Stimulated activated CD4-positive, alpha-beta T cell treated with anti-CD3 and anti-CD28 coated beads, Interleukin-12 subunit alpha, Interleukin-12 subunit beta, amount 100 ng/mL, for 24 hours (primary cell): ENCODE data around the gene VWA2.

Experiments used
- DNase-seq, 2 experiments: peaks; one replicate each; pipeline ENCODE4 v3.0.0-alpha.2; 2020; ENCODE audit warnings: low read depth in 2 of 2

The VWA2 gene

DNA sequence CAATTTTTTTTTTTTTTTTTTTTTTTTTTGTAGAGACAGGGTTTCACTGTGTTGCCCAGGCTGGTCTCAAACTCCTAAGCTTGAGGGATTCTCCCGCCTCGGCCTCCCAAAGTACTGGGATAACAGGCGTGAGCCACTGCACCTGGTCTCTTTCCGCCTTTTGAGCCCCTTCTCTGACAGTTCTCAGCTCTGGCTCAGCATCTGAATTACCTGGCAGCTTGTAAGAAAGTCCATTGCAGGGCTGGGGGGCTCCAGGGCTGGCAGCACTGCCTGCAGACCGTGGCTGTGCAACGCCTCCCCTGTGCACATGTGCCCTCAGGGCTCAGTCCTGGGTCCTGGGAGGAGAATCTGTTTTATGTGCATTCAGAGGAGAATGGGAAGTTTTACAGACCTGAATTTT lies 37.6 kb downstream of the VWA2 start:
- no peak for DNase-seq

DNA sequence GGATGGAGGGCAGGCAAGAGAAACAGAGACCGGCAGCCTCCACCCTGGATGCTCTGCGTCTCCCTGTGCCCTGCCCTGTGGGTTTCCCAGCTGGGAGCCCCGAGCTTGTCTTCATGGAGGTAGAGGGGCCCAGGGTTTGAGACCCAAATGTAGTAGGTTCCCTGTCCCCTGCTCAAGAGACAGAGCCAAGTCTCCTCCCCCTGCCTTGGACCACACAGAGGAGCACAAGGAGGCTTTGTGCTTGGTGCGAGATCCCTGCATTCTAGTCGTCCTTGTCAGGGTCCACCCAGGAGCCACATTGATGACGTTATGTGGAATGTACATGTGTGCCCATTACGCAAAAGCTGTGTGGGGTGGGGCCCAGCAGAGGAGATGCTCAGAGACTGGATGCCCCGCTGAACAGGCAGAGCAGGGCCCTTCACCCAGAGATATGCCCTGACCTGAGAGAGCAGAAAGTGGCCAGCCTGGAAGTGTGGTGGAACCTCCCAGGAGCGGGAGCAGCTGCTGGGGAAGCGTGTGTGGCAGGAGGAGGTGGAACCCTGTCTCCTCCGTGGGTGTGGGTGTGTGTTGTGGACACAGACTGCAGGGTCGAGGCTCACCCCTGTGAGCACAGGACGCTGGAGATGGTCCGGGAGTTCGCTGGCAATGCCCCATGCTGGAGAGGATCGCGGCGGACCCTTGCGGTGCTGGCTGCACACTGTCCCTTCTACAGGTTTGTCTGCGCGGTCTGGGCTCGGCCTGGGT lies 39.3 kb downstream of the VWA2 start:
- DNase-seq: no peak

DNA sequence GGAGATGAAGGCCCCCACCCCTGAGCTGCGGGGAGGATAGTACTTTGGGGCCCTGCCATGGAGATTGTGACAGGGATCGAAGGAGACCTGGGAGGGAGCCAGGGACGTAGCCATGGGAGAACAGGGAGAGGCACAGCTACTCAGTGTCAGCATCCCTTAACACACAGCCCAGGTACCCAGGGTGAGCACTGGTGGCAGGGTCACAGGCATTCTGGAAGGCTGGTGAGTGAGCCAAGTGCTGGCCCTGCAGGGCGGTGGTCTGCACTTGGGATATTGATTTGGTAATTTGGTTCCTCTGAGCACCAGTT lies 39.8 kb downstream of the VWA2 start:
- DNase-seq: no peak

GRCh38 chr10:114279289-114279688 lies 40.2 kb downstream of the VWA2 start:
- no peak for DNase-seq

GRCh38 chr10:114279901-114280644 lies 41.0 kb downstream of the VWA2 start:
- no peak for DNase-seq

- no peak for DNase-seq
Measured at GRCh38 chr10:114281006-114281405, 42.0 kb downstream of the VWA2 start.

- DNase-seq: no peak
Measured at GRCh38 chr10:114281461-114281860, 42.4 kb downstream of the VWA2 start.

- DNase-seq: no peak
Measured at GRCh38 chr10:114282526-114282925, 43.5 kb downstream of the VWA2 start.

- DNase-seq: no peak
Measured at GRCh38 chr10:114283091-114283490, 44.0 kb downstream of the VWA2 start.

DNA sequence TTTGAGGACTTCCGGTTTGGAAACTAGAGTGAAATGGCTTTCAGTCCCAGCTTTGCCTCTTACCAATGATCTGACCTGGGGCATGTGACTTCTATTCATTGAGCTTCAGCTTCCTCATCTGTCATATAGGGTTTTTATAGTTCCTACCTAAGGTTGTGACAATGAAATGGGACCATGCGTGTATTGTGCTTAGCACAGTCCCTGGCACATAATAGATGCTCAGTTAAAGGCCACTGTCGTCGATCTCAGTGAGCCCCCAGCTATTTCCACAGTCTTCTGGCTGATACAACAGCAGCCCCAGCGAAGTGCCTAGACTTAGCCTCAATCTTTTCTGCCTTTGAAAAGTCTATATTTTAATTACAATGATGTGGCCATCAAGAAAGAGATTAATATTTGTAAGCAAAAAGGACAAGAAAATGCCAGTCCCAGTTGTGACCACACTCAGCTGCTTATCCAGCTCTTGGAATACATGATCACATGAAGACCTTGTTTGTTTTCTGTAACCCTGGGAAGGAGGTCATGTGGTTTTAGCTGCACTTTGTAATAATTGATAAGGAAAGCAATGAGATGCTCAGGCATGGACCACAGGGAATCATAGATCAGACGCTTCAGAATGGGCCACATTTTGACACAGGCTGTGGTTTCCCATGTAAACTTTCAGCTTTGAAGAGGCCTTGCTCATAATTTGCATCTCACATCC lies 44.6 kb downstream of the VWA2 start:
- DNase-seq: no peak

DNA sequence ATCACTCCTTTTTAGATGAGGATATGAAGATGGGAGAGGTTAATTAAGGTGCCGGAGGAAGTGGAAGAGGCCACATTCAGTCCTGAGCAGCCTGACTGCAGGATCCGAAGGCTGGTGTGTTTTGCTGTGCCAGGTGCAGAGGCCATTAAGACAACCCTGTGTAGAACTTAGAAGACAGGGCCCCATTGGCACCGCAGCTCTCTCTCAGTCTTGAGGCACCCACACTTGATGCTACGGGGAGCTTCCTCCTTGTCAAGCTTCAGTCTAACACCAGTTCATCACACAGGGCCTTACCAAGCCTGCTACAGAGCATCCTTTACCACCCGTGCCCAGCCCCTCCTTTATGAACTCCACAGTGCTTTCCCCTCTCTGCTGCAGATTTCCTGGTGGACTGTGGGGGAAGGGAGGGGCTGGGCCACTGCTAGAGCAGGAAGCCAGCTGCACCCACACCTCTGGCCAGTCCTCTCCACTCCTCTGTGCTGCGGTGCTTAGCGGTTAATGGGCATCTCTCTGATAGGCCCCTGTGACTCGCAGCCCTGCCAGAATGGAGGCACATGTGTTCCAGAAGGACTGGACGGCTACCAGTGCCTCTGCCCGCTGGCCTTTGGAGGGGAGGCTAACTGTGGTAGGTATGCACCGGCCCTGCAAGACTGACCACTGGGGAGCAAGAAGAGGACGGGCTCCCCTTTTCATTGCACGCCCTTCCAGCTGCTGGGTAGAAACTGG lies 45.5 kb downstream of the VWA2 start:
- DNase-seq: no peak

- no peak for DNase-seq
Measured at GRCh38 chr10:114285961-114286441, 46.9 kb downstream of the VWA2 start.

DNA sequence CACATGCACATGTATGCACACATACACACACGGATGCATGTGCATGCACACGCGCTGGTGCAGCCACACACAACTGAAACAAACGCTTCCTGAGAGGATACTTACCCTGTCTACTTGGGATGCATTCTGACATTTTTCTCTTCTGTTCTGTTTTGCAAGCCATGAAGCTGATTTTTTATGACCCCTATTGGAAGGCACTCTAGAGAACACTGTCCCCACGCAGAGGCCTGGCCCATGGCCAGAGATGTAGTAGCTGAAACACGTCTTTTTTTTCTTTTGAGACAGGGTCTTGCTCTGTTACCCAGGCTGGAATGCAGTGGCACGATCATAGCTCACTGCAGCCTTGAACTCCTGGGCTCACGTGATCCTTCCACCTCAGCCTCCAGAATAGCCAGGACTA lies 47.9 kb downstream of the VWA2 start:
- no peak for DNase-seq

GRCh38 chr10:114288424-114289095 lies 49.5 kb downstream of the VWA2 start:
- DNase-seq: no peak

DNA sequence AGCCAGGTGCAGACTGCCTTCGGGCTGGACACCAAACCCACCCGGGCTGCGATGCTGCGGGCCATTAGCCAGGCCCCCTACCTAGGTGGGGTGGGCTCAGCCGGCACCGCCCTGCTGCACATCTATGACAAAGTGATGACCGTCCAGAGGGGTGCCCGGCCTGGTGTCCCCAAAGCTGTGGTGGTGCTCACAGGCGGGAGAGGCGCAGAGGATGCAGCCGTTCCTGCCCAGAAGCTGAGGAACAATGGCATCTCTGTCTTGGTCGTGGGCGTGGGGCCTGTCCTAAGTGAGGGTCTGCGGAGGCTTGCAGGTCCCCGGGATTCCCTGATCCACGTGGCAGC lies 50.0 kb downstream of the VWA2 start:
- no peak for DNase-seq

- DNase-seq: no peak
Measured at GRCh38 chr10:114290038-114290437, 51.0 kb downstream of the VWA2 start.

GRCh38 chr10:114291076-114291475 lies 52.0 kb downstream of the VWA2 start:
- no peak for DNase-seq

GRCh38 chr10:114291516-114291915 lies 52.5 kb downstream of the VWA2 start:
- no peak for DNase-seq

DNA sequence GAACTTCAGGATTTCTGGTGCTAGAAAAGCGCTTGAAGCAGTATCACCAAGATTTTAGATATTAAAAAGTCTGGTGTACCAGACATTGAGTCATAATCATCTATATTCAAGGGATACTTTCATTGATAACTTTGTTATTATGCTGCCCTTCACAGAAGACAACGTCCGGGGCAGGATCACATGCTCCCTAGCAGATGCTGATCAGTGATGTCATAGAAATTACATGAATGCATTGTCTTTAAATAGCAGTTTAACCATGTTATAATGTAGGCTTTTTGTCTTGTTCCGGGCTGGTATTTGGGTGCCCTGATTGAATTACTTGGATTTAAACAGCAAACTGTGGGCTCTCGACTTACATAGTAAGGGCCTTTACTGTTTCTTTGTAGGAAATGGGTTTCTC lies 54.0 kb downstream of the VWA2 start:
- no peak for DNase-seq

- DNase-seq: no peak
Measured at GRCh38 chr10:114294549-114294948, 55.5 kb downstream of the VWA2 start.

GRCh38 chr10:114295393-114295792 lies 56.3 kb downstream of the VWA2 start:
- no peak for DNase-seq
